Activated CD8-positive, alpha-beta memory T cell treated with anti-CD3 and anti-CD28 coated beads, Interleukin-2, amount 10 ng/mL, durations not matched to agents 7 days and 5 days (primary cell): ENCODE results near the gene EPHA4. TPM values are rescaled to one million over a fixed set of nuclear protein-coding genes. Genes with fewer than 3 reads are reported as not detected.

Experiments
- ATAC-seq: fragments of 150-1000 bp; cut with Tn5 transposase; one replicate; pipeline ENCODE4 v1.10.0; 2021; ENCODE audit warnings: moderate library complexity
- CTCF ChIA-PET: fragments of 350-600 bp; sonication (Branson Sonifier 250); formaldehyde crosslinking; loops from one replicate; lab custom pipeline; 2021; ENCODE audit warnings: antibody characterized with exemption; lab: Charles Lee
- DNase-seq: peaks from one replicate; pipeline ENCODE4 v3.0.0-alpha.2; 2020
- H3K27ac Mint-ChIP-seq: one replicate; pipeline ENCODE4 v1.8.0; 2021; ENCODE audit warnings: mild to moderate bottlenecking, mixed read lengths
- H3K27me3 Mint-ChIP-seq: one replicate; pipeline ENCODE4 v1.8.0; 2021; ENCODE audit warnings: mixed read lengths
- H3K36me3 Mint-ChIP-seq: one replicate; pipeline ENCODE4 v1.8.0; 2021; ENCODE audit warnings: mild to moderate bottlenecking, mixed read lengths
- H3K4me1 Mint-ChIP-seq: one replicate; pipeline ENCODE4 v1.8.0; 2021; ENCODE audit warnings: mixed read lengths
- H3K4me3 Mint-ChIP-seq: one replicate; pipeline ENCODE4 v1.8.0; 2021; ENCODE audit warnings: mild to moderate bottlenecking, moderate library complexity, mixed read lengths
- H3K9me3 Mint-ChIP-seq: one replicate; pipeline ENCODE4 v1.8.0; 2022; ENCODE audit warnings: low read depth, mixed read lengths
- total RNA-seq, 2 experiments: library from RNA; stranded (reverse); gene quantifications; one replicate each; pipeline ENCODE4 v1.2.3, GENCODE V29; 2021

Gene EPHA4
- total RNA-seq, 2 experiments from 2014 or later, result 0.59 to 0.91 TPM

DNA sequence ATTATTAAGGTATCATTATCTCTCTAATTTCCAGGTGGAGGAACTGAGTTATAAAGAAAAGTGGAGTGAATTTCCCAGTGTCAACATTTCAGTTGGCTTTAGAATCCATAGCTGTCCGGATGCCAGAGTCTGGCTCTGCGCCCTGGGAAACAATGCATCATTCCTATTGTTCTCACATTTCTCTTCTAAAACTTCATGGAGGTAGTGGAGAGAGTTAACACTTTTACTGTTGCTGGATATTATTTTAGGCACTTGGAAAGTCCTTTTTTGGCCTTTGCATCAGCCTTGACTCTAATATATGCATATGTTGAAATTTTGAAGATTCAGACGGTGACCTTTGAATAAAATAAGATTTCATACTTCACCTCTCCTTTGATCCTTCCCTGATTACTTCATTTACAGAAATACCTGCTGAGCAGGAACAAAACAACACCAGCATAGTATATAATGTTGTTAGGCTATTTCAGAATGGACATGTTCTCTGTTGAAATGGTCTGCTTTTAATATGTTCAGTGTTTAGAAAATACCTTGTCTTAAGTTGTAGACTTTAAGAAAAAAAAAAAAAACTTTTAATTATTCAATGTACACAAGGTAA, 148.8 kb downstream of the EPHA4 start:
- Mint-ChIP-seq H3K27ac (no peak overlapping the region), H3K27me3 (no peaks in the 10 kb centered on the region), H3K4me3 (no peak overlapping the region), H3K36me3 (no peaks in the 10 kb centered on the region), H3K9me3 (no peaks in the 10 kb centered on the region), H3K4me1 (peaks cover 2% of the 10 kb centered on the region)
- DNase-seq, result no peak
- no peak for ATAC-seq
- CTCF ChIA-PET, result no interaction called here

DNA sequence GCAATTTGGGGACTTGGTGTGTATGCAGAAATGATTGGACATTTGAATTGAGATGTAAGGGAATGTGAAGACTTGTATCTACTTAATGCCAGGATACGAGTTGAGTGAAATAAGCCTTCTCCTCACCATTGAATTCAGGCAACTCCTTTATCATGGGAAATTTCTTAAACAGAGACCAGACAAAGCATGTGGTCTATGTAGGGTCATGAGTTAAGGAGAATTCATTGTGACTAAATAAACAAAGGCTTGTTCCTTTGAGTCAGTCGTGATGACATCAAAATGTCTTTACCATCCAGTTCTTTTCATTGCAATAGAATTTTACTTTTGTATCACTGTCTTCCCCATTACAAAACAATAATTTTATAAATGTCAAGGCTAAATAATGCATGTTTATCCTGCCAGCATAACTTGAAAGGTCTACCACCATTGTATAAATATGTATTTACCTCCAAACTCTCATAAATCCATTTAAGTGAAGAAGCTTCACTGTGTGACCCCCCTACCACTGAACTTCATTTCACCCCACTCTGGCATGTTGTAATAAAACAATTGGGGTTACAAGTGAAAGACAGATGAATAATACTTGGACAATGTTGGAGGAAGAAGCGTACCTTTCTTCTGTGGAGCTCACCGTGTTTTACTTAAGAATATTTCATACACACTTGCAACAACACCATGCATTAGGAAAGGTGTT, 149.4 kb downstream of the EPHA4 start:
- no peaks in the 10 kb centered on the region for H3K27me3 Mint-ChIP-seq
- H3K36me3 Mint-ChIP-seq, result no peaks in the 10 kb centered on the region
- no peak overlapping the region for H3K27ac Mint-ChIP-seq
- DNase-seq (no peak), ATAC-seq (no peak)
- H3K4me1 Mint-ChIP-seq, result peaks cover 2% of the 10 kb centered on the region
- CTCF ChIA-PET, result no interaction called here
- H3K4me3 Mint-ChIP-seq, result no peak overlapping the region
- no peaks in the 10 kb centered on the region for H3K9me3 Mint-ChIP-seq

DNA sequence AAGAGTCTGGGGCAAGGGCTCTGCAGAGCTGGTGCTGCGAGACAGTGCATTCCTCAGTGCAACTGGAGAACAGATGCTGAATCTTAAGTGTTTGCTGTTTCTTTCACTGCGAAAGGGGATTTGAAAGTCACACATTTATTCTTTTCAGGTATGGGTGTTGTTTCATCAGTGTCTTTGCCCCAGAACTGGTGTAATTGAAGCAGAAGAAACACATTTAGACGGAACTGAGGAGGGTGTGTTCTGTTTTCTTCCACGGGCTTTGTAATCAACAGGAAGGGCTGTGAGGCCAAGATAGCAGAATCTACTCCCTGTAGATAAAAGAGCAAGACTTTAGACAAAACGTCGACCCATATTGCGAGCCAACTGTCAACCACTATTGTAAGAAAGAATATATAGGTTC, 151.9 kb downstream of the EPHA4 start:
- Mint-ChIP-seq H3K4me3 (no peak overlapping the region), H3K36me3 (no peaks in the 10 kb centered on the region), H3K4me1 (peaks cover 2% of the 10 kb centered on the region), H3K27me3 (no peaks in the 10 kb centered on the region), H3K27ac (no peak overlapping the region), H3K9me3 (no peaks in the 10 kb centered on the region)
- DNase-seq, result no peak
- CTCF ChIA-PET, result no interaction called here
- ATAC-seq, result no peak

DNA sequence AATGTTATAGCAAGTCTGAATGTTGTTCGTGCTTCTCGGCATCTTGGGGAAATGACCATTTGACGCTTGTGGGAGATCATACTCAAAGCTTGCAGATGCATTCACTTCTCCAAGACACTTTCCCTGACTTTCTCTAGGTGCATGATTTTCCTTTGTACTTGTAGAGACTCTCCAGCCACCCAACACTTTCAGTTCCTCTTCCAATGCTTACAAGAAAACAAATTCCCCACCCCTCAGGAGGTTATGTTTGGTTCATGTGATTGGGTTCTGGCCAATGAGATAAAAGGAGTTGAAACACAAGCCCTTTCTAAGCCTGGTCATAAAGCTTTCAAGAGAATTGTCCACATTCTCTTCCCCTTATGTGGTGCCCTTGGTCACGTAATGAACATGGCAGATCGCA, 156.3 kb downstream of the EPHA4 start:
- no peak for DNase-seq
- no peak for ATAC-seq
- H3K27ac Mint-ChIP-seq, result no peak overlapping the region
- CTCF ChIA-PET, result no interaction called here
- no peaks in the 10 kb centered on the region for H3K27me3 Mint-ChIP-seq
- H3K9me3 Mint-ChIP-seq, result no peaks in the 10 kb centered on the region
- peaks cover 2% of the 10 kb centered on the region for H3K4me1 Mint-ChIP-seq
- no peaks in the 10 kb centered on the region for H3K36me3 Mint-ChIP-seq
- H3K4me3 Mint-ChIP-seq, result no peak overlapping the region

DNA sequence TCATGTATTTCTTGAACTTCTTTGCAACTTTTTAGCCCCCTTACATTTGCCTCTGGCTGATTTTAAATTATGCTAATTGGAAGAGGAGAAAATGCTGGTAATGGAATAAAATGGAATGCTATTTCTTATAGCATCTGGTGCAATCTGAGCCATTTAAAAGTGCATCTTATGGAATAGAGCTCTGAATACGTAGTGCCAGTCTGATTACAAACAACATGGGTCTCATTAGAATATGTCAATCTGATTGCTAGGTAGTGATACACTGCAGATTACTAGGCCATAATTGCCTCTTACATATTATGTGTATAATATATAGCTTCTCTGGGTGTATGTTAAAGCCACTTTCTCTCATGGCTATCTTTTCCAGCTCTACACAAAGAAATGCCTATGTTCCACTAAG, 159.1 kb downstream of the EPHA4 start:
- Mint-ChIP-seq H3K36me3 (no peaks in the 10 kb centered on the region), H3K27ac (no peak overlapping the region), H3K27me3 (no peaks in the 10 kb centered on the region), H3K4me3 (no peak overlapping the region), H3K4me1 (no peaks in the 10 kb centered on the region), H3K9me3 (no peaks in the 10 kb centered on the region)
- DNase-seq (no peak), ATAC-seq (no peak)
- CTCF ChIA-PET, result no interaction called here

DNA sequence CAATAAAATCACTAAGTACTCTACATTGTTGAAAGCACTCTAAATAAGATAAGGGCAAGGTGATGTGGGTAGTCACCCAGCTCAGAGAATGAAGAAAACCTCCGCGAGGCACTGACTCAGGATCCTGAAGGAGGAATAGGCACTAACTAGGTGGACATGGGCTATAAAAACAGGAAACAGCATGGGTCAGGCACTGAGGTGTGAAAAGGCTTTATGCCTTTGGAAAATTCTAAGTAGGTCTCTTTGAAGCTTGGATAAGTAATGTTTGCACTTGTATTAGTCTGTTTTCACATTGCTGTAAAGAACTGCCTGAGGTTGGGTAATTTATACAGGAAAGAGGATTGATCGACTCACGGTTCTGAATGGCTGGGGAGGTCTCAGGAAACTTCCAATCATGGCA, 161.6 kb downstream of the EPHA4 start:
- H3K4me1 Mint-ChIP-seq, result no peaks in the 10 kb centered on the region
- DNase-seq, result no peak
- no peak for ATAC-seq
- H3K36me3 Mint-ChIP-seq, result no peaks in the 10 kb centered on the region
- no peak overlapping the region for H3K4me3 Mint-ChIP-seq
- H3K9me3 Mint-ChIP-seq, result no peaks in the 10 kb centered on the region
- peaks cover 3% of the 10 kb centered on the region for H3K27me3 Mint-ChIP-seq
- CTCF ChIA-PET, result no interaction called here
- no peak overlapping the region for H3K27ac Mint-ChIP-seq

DNA sequence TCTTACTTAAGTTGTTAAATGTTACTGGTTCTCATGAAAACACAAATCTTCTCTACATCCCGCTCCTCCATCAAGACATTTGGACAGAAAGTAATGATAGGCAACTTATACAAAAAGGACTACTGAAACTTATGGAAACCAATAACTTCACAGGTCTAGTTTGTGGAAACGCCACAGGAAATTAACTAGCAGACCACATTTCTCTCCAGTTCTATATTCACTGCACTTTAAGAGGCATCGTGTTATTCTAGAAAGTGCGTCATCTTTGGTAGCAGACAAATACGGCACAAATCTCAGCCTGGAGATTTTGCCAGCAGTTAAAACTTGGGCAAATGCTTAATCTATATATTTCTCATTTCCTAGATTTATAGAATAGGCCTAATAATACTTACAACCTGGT, 164.3 kb downstream of the EPHA4 start:
- Mint-ChIP-seq H3K4me3 (no peak overlapping the region), H3K4me1 (no peaks in the 10 kb centered on the region), H3K36me3 (no peaks in the 10 kb centered on the region), H3K9me3 (no peaks in the 10 kb centered on the region), H3K27ac (no peak overlapping the region), H3K27me3 (peaks cover 4% of the 10 kb centered on the region)
- CTCF ChIA-PET, result no interaction called here
- DNase-seq (no peak), ATAC-seq (no peak)

DNA sequence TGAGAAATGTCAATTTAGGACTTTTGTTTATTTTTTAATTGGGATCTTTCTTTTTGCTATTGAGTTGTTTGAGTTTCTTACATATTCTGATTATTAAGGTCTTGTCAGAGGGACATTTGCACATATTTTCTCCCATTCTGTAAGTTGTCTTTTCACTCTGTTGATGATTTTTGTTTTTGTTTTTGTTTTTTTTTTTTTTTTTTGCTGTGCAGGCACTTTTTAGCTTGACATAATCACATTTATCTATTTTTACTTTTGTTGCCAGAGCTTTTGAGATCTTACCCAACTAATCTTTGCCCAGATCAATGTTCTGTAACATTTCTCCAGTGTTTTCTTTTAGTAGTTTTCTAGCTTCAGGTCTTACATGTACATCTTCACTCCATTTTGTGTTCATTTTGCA, 166.6 kb downstream of the EPHA4 start:
- Mint-ChIP-seq H3K27me3 (peaks cover 4% of the 10 kb centered on the region), H3K36me3 (no peaks in the 10 kb centered on the region), H3K4me1 (no peaks in the 10 kb centered on the region), H3K4me3 (no peak overlapping the region), H3K27ac (no peak overlapping the region), H3K9me3 (no peaks in the 10 kb centered on the region)
- DNase-seq (no peak), ATAC-seq (no peak)
- CTCF ChIA-PET, result no interaction called here

DNA sequence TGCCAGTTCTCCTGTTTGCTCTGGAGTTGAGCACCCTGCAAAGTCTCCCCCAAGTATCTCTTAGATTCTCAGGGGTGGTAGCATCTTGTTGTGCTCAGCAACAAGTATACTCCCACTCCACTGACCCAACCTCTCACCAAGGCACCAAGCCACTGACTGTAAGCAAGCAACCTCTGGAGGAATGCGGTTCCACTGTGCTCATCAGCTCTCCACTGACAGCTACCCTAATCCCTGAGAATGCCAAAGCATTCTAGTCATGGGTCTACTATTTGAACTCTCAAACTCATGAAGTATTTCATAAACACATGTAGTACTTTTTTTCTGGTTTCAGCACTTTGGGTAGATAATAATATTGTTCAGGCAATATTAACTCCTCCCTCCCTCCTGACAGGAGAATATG, 170.0 kb downstream of the EPHA4 start:
- H3K9me3 Mint-ChIP-seq, result no peaks in the 10 kb centered on the region
- CTCF ChIA-PET, result no interaction called here
- H3K4me1 Mint-ChIP-seq, result no peaks in the 10 kb centered on the region
- ATAC-seq (no peak), DNase-seq (no peak)
- H3K27ac Mint-ChIP-seq, result no peak overlapping the region
- H3K27me3 Mint-ChIP-seq, result peaks cover 4% of the 10 kb centered on the region
- no peak overlapping the region for H3K4me3 Mint-ChIP-seq
- no peaks in the 10 kb centered on the region for H3K36me3 Mint-ChIP-seq

DNA sequence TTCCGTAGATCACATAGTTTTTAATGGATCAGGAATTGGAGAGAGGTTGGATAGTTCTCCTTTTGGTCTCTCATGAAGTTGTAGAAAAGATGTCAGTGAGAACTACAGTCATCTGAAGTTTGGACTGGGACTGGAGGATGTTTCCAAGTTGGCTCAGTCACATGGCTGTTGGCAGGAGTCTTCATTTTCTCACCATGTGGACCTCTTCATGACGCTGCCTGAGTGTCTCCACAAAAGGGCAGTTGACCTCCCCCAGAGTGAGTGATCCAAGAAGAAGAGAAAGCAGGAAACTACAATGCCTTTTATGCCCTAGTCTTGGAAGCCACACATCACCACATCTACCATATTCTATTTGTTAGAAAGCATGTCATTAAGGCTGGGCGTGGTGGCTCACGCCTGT, 171.7 kb downstream of the EPHA4 start:
- CTCF ChIA-PET, result no interaction called here
- DNase-seq (no peak), ATAC-seq (no peak)
- peaks cover under 1% of the 10 kb centered on the region for H3K27me3 Mint-ChIP-seq
- no peaks in the 10 kb centered on the region for H3K9me3 Mint-ChIP-seq
- no peak overlapping the region for H3K4me3 Mint-ChIP-seq
- no peaks in the 10 kb centered on the region for H3K36me3 Mint-ChIP-seq
- no peak overlapping the region for H3K27ac Mint-ChIP-seq
- H3K4me1 Mint-ChIP-seq, result no peaks in the 10 kb centered on the region

DNA sequence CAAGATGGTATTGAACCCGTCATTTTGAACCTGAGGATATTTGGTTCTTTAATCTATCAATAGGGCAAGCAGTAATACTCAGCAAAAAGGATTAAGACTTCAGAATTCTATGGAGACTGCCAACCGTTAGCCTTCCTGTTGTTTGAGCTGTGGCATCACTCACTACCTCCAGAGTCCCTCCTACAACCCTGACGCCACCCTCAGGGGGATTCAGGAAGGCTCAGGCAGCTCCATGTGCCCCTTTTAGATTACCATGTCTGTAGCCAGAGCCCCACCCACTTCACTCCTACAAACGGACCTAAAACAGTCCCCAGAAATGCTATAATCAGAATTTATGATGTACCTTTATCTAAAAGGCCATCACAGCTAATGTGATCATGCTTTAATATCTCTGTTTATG, 172.9 kb downstream of the EPHA4 start:
- CTCF ChIA-PET, result interaction anchor here (1.2 kb wide), 1 partner anchor 174 kb away, joined by 3 read pairs; no protein-coding TSS in a partner anchor
- Mint-ChIP-seq H3K27me3 (no peaks in the 10 kb centered on the region), H3K36me3 (no peaks in the 10 kb centered on the region), H3K9me3 (no peaks in the 10 kb centered on the region), H3K4me1 (no peaks in the 10 kb centered on the region), H3K27ac (no peak overlapping the region), H3K4me3 (no peak overlapping the region)
- DNase-seq (no peak), ATAC-seq (no peak)

DNA sequence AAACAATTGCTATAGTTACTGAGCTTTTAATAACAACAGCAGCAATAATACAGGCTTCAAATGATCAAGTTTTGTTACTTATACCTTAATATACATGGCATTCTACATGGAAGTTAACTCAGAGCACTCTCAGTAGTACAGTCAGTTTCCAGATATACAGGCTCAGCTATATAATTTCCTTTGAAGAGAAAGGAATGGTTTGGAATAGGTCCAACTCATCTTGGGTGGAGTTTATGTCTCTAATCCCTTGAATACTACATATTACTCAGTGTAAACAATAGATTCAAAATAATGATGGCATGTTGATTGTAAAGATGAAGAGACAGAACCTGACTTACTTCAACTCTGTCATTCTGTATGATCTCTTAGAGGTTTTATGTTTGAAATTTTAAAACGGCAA, 174.9 kb downstream of the EPHA4 start:
- ATAC-seq, result no peak
- DNase-seq, result no peak
- no peak overlapping the region for H3K27ac Mint-ChIP-seq
- CTCF ChIA-PET, result no interaction called here
- H3K9me3 Mint-ChIP-seq, result no peaks in the 10 kb centered on the region
- no peak overlapping the region for H3K4me3 Mint-ChIP-seq
- H3K4me1 Mint-ChIP-seq, result peaks cover 3% of the 10 kb centered on the region
- H3K36me3 Mint-ChIP-seq, result no peaks in the 10 kb centered on the region
- no peaks in the 10 kb centered on the region for H3K27me3 Mint-ChIP-seq

DNA sequence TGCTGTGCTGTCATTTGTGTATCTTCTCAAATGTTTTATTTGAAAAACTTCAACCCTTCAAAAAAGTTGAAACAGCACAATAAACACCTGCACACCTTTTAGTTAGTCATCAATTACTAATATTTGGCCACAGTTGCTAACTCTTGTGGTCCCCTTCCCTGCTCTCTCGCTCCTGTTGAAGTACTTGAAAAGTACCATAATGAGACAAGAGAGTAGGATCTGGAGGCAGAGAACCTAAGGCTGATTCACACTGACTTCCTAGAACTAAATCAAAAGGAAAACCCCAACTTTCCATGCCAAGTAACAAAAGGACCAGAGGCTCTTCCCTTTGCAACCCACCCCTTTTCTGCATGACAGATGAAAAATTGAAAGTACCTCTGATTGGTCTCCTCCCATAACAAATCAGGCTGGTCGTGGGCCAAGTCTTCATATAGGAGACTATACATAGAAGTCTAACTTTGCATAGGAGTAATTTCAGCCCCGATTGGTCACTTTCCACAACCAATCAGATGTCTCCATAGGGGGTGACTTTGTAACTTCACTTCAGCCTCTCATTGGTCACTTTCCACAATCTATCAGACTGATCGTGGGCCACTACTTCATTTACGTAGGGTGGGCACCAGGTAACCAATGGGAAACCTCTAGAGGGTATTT, 179.7 kb downstream of the EPHA4 start:
- no peaks in the 10 kb centered on the region for H3K27me3 Mint-ChIP-seq
- peaks cover 3% of the 10 kb centered on the region for H3K4me1 Mint-ChIP-seq
- no peaks in the 10 kb centered on the region for H3K36me3 Mint-ChIP-seq
- no peak for ATAC-seq
- DNase-seq, result no peak
- H3K9me3 Mint-ChIP-seq, result no peaks in the 10 kb centered on the region
- CTCF ChIA-PET, result no interaction called here
- no peak overlapping the region for H3K4me3 Mint-ChIP-seq
- H3K27ac Mint-ChIP-seq, result no peak overlapping the region

DNA sequence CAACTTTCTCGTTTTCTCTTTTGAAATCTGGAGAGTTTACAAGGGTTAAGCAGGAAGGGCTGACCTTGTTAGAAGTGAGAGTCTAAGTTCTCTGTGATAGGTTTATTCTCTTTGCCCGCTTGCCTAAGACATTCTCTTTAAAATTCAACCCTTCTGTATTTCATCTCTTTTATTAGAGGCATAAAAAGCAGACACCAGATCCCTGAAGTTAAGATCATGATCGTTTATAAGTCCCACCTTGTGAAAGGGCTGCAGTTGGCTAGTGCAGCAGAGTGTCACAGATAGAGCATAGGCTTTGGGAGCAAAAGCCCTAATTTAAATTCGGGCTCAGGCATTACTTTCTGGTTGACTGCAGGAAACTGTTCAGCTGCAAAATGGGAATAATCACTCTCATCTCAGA, 181.2 kb downstream of the EPHA4 start:
- DNase-seq (no peak), ATAC-seq (no peak)
- Mint-ChIP-seq H3K27ac (no peak overlapping the region), H3K36me3 (no peaks in the 10 kb centered on the region), H3K4me1 (peaks cover 3% of the 10 kb centered on the region), H3K9me3 (no peaks in the 10 kb centered on the region), H3K4me3 (no peak overlapping the region), H3K27me3 (no peaks in the 10 kb centered on the region)
- CTCF ChIA-PET, result no interaction called here
